ENCODE data around the gene OR2S2. TPM values are rescaled to one million over a fixed set of nuclear protein-coding genes. Genes with fewer than 3 reads are reported as not detected.
"Not testable (repeated sequence)": the region's sequence is repeated elsewhere in the genome, so short reads cannot be mapped to it uniquely, and the experiment has no call there.

OR2S2 gene
- total RNA-seq, 2 donors from 2014 or later = not detected

DNA sequence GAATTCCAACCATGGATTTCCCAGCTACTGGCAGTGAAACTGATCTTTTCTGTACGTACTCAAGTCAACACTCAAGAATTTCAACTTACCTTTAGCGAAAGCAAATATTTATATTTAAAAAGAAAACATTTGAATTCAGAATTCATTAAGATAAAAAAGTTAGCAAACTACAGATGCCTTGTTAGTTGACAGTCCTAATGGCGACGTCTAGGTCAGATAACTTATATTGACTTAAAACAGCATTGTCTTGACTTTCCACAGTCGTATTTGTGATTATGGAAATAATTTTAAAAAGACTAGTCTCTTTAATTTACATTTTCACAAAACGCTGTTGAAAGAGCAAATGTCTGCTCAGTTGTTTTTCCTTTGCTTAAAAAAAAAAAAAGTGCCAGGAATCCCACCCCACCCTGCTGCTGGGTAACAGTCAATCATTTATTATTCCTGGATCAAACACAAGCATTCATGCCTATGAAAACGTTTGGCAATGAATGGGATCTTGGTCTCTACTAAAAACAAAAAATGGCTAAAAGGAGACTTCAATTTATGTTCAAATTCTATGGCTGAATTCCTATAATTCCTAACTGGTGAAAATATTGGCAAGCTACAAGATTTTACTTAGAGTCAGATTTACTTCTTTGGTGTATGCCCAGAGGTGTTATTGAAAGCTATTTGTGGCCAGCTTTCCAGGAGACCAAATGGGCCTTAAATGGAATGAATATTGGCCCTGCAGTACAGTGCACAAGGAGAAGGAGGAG, 22.0 kb downstream of the OR2S2 start:
- no peak for TF ChIP-seq CTCF (conservative IDR thresholded peaks at IDR 0.05)
- H3K4me1 ChIP-seq (ENCODE audit: control insufficient read depth, insufficient read depth, low read length) = peaks cover 2% of the 10 kb centered on the region

GRCh38 chr9:35935261-35935660, 22.7 kb downstream of the OR2S2 start:
- H3K27me3 Mint-ChIP-seq (ENCODE audit: insufficient read depth) = peaks cover 25% of the 10 kb centered on the region
- TF ChIP-seq CTCF (conservative IDR thresholded peaks at IDR 0.05) = no peak
- H3K4me1 Mint-ChIP-seq = no peaks in the 10 kb centered on the region
- no peak overlapping the region for H3K4me3 Mint-ChIP-seq
- Histone ChIP-seq H3K27ac (ENCODE audit: low read depth, low read length) (no peak overlapping the region), H3K36me3 (ENCODE audit: control insufficient read depth, insufficient read depth, low read length) (no peaks in the 10 kb centered on the region), H3K27me3 (ENCODE audit: control insufficient read depth, insufficient read depth, low read length, poor library complexity, severe bottlenecking) (peaks cover 12% of the 10 kb centered on the region), H3K4me1 (ENCODE audit: control insufficient read depth, insufficient read depth, low read length) (no peaks in the 10 kb centered on the region), H3K4me3 (ENCODE audit: low read length) (no peak overlapping the region), H3K9ac (ENCODE audit: extremely low read depth, low read length, poor library complexity, severe bottlenecking) (no peak overlapping the region), H3K9me3 (ENCODE audit: control insufficient read depth, low read length) (peaks cover 5% of the 10 kb centered on the region)
- WGBS, 2 experiments (ENCODE audit: insufficient coverage in 1 of 2, insufficient read length in 1 of 2) = 90 to 97% methylated on average over 3 to 4 of the region's 4 CpGs
- no peaks in the 10 kb centered on the region for H3K9me3 Mint-ChIP-seq
- H3K36me3 Mint-ChIP-seq (ENCODE audit: low read depth) = no peaks in the 10 kb centered on the region
- H3K27ac Mint-ChIP-seq = no peak overlapping the region
- DNase-seq = no peak

More for the DNA sequence above, 22.0 kb downstream of the OR2S2 start:
- Histone ChIP-seq H3K9me3 (ENCODE audit: control insufficient read depth, low read length) (peaks cover 5% of the 10 kb centered on the region), H3K9ac (ENCODE audit: extremely low read depth, low read length, poor library complexity, severe bottlenecking) (no peak overlapping the region), H3K27ac (ENCODE audit: low read depth, low read length) (no peak overlapping the region), H3K4me3 (ENCODE audit: low read length) (no peak overlapping the region), H3K27me3 (ENCODE audit: control insufficient read depth, insufficient read depth, low read length, poor library complexity, severe bottlenecking) (peaks cover 16% of the 10 kb centered on the region), H3K36me3 (ENCODE audit: control insufficient read depth, insufficient read depth, low read length) (no peaks in the 10 kb centered on the region)
- DNase-seq = no peak
- Mint-ChIP-seq H3K27me3 (ENCODE audit: insufficient read depth) (peaks cover 25% of the 10 kb centered on the region), H3K27ac (no peak overlapping the region), H3K36me3 (ENCODE audit: low read depth) (no peaks in the 10 kb centered on the region), H3K9me3 (no peaks in the 10 kb centered on the region), H3K4me1 (no peaks in the 10 kb centered on the region), H3K4me3 (no peak overlapping the region)
- WGBS, 2 experiments (ENCODE audit: insufficient coverage in 1 of 2, insufficient read length in 1 of 2) = 72 to 86% methylated on average over 4 to 7 of the region's 7 CpGs

- not testable (repeated sequence) for H3K9me3 Mint-ChIP-seq; H3K4me3 Mint-ChIP-seq; H3K36me3 Mint-ChIP-seq (ENCODE audit: low read depth); H3K4me1 Mint-ChIP-seq; H3K27ac Mint-ChIP-seq; H3K36me3 ChIP-seq (ENCODE audit: control insufficient read depth, insufficient read depth, low read length); H3K4me1 ChIP-seq (ENCODE audit: control insufficient read depth, insufficient read depth, low read length); DNase-seq; H3K4me3 ChIP-seq (ENCODE audit: low read length); H3K9me3 ChIP-seq (ENCODE audit: control insufficient read depth, low read length); H3K27ac ChIP-seq (ENCODE audit: low read depth, low read length); H3K9ac ChIP-seq (ENCODE audit: extremely low read depth, low read length, poor library complexity, severe bottlenecking)
- peaks cover 15% of the 10 kb centered on the region for H3K27me3 ChIP-seq (ENCODE audit: control insufficient read depth, insufficient read depth, low read length, poor library complexity, severe bottlenecking)
- WGBS, 2 experiments (ENCODE audit: insufficient coverage in 1 of 2, insufficient read length in 1 of 2) = 90% methylated on average over 6 of the region's 6 CpGs; no CpG with 5 or more reads in 1 of the 2 experiments
- H3K27me3 Mint-ChIP-seq (ENCODE audit: insufficient read depth) = peaks cover 26% of the 10 kb centered on the region
Observed at GRCh38 chr9:35934069-35934468, 23.9 kb downstream of the OR2S2 start.

All from endodermal cell (in vitro differentiated cells).